ENCODE results near the gene DRAP1.

- TF ChIP-seq CTCF (IDR thresholded peaks at IDR 0.05) (no peak), POLR2A (IDR thresholded peaks at IDR 0.05) (no peak)
Observed at GRCh38 chr11:65903715-65904114, 15.5 kb upstream of the DRAP1 start.
